Esophagus muscularis mucosa (tissue), 4 donors: Measurements from ENCODE around the gene NPC1L1. TPM values are rescaled to one million over a fixed set of nuclear protein-coding genes. Genes with fewer than 3 reads are reported as not detected.

ENCODE experiments used
- DNase-seq: peaks from one replicate; pipeline ENCODE4 v3.0.0-alpha.2; 2017; ENCODE audit errors: extremely low spot score
- H3K27ac ChIP-seq, 4 donors: fragments of 200-600 bp; sonication (generic); replicated peaks in 1 of 4; 1 replicate in 3 of 4; 2 replicates in 1 of 4; pipeline ENCODE4 v1.5.1; 2016 to 2019; ENCODE audit warnings: mild to moderate bottlenecking in 1 of 4
- H3K27me3 ChIP-seq, 4 donors: fragments of 200-600 bp; sonication (generic); one replicate each; pipeline versions ENCODE4 v1.5.1 to v1.6.0; 2016 to 2019
- H3K36me3 ChIP-seq, 4 donors: fragments of 200-600 bp; sonication (generic); one replicate each; pipeline ENCODE4 v1.5.1; 2016 to 2019
- H3K4me1 ChIP-seq, 4 donors: fragments of 200-600 bp; sonication (generic); one replicate each; pipeline ENCODE4 v1.5.1; 2016 to 2019
- H3K4me3 ChIP-seq, 4 donors: fragments of 200-600 bp; sonication (generic); 1 replicate in 2 of 4; 2 replicates in 2 of 4; pipeline ENCODE4 v1.5.1; 2016 to 2019; ENCODE audit warnings: mild to moderate bottlenecking in 4 of 4, moderate library complexity in 1 of 4
- H3K9me3 ChIP-seq, 4 donors: fragments of 200-600 bp; sonication (generic); 1 replicate in 3 of 4; 2 replicates in 1 of 4; pipeline ENCODE4 v1.5.1; 2016 to 2019
- EP300 ChIP-seq: sonication (generic); formaldehyde crosslinking; IDR thresholded peaks from one replicate; pipeline ENCODE4 v1.6.1; 2017; ENCODE audit warnings: antibody characterized with exemption
- POLR2A ChIP-seq: fragments of 450-650 bp; IDR thresholded peaks from one replicate; pipeline ENCODE4 v1.6.1; 2017; ENCODE audit warnings: antibody characterized with exemption, moderate library complexity, mild to moderate bottlenecking, low read depth
- POLR2AphosphoS5 ChIP-seq, 2 donors: sonication (generic); formaldehyde crosslinking; IDR thresholded peaks; one replicate each; pipeline ENCODE4 v1.6.1; 2017; ENCODE audit warnings: antibody characterized with exemption in 2 of 2
- WGBS: methylation state at CpG from one replicate; pipeline ENCODE4 v1.1.5; 2018; 5-methylcytosine and 5-hydroxymethylcytosine counted together
- intact Hi-C: fragments of 100-400 bp; cut with DNase I; formaldehyde crosslinking; loops from one replicate; pipeline ENCODE4 v1.15.1; 2023
- total RNA-seq, 4 donors: library from RNA; depleted of rRNA; stranded (reverse); fragments of >200 nt; gene quantifications; one replicate each; pipeline versions ENCODE4 v1.1.0 to v1.2.1, GENCODE V29; 2016
- TF ChIP-seq, protein P1 (sequence below), 3 experiments: fragments of 200-600 bp in 2 of 3; fragments of 450-650 bp in 1 of 3; sonication (generic) in 2 of 3; IDR thresholded peaks; one replicate each; pipeline ENCODE4 v1.5.1; 2017 to 2019; ENCODE audit warnings: antibody characterized with exemption in 3 of 3, mild to moderate bottlenecking in 2 of 3, moderate library complexity in 1 of 3

Gene NPC1L1
- total RNA-seq, 4 donors from 2014 or later = 0.17 to 0.57 TPM; not detected in 2

DNA sequence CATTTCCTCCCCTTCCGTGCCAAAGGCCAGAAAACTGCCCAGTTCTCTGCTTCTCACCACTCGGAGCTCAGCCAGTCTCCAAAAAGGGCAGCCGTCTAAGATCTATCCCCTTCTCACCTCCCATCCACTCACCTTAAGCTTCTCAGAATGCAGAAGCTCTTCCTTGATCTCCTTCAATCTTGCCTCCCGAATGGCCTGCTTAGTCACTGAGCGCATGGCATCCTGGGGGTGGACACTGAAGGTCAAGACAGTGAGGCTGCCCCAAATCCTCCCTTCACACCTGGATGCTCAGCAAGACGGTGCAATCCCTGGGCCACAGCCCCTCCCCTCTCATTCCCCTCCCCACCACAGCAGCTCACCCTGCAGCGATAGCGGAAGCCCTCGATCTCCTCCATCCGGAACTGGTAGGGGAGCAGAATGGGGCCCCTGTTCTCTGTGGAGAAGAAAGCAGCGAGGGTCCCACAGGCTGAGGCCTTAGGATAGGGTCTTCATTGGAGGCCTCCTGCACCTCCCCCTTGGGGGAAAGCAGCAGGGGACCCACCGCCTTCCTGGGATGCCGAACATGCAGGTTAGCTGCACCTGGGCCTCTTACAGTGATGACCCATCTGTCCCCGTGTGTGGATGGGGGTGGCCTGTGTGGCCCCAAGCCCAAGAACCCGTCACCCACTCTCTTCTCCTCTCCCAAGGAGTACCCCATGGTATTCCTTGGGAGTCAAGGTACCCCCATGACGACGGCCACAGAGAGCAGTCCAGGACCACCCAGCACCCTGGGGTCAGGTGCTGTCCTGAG is 27.8 kb upstream of the NPC1L1 start:
- Histone ChIP-seq H3K27me3 (no peaks in the 10 kb centered on the region), H3K27ac (no peak overlapping the region), H3K4me3 (no peak overlapping the region), H3K9me3 (no peaks in the 10 kb centered on the region), H3K36me3 (peaks cover 69 to 89% (median 87%) of the 10 kb centered on the region in 4 donors), H3K4me1 (peaks cover 13 to 30% (median 20%) of the 10 kb centered on the region in 4 donors)
- no peak for TF ChIP-seq POLR2AphosphoS5 (IDR thresholded peaks at IDR 0.05)
- no peak for TF ChIP-seq EP300
- TF ChIP-seq, protein P1, sequence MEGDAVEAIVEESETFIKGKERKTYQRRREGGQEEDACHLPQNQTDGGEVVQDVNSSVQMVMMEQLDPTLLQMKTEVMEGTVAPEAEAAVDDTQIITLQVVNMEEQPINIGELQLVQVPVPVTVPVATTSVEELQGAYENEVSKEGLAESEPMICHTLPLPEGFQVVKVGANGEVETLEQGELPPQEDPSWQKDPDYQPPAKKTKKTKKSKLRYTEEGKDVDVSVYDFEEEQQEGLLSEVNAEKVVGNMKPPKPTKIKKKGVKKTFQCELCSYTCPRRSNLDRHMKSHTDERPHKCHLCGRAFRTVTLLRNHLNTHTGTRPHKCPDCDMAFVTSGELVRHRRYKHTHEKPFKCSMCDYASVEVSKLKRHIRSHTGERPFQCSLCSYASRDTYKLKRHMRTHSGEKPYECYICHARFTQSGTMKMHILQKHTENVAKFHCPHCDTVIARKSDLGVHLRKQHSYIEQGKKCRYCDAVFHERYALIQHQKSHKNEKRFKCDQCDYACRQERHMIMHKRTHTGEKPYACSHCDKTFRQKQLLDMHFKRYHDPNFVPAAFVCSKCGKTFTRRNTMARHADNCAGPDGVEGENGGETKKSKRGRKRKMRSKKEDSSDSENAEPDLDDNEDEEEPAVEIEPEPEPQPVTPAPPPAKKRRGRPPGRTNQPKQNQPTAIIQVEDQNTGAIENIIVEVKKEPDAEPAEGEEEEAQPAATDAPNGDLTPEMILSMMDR (IDR thresholded peaks at IDR 0.05) = no peak
- TF ChIP-seq POLR2A = no peak
- intact Hi-C loops = loop anchor here (5.0 kb wide), 1 partner anchor 327 kb away; no protein-coding TSS in a partner anchor
- 90% methylated on average over 10 of the region's 17 CpGs for WGBS
- DNase-seq = no peak

DNA sequence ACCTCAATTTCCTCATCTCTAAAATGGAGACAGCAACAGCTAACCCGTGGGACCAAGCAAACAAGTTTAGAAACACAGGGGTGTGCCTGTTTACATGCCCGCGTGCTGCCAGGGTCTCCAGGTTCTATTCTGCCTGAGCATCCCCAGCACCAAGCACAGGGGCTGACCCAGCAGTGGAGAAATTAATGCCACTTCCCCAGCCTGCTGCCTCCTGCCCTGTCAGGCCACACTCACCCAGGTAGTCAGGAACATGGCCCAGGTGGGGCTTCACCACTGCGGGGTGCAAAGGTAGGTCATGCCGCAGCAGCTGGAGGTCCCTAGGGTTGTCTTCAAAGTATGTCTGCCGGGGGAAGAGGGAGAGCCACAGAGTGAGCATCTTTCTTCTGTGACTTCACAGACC is 26.8 kb upstream of the NPC1L1 start:
- intact Hi-C loops = loop anchor here (5.0 kb wide), 1 partner anchor 326 kb away; no protein-coding TSS in a partner anchor
- no peak for TF ChIP-seq POLR2A
- TF ChIP-seq, protein P1 (IDR thresholded peaks at IDR 0.05) = no peak
- no peak for TF ChIP-seq EP300
- TF ChIP-seq POLR2AphosphoS5 (IDR thresholded peaks at IDR 0.05) = no peak
- H3K27me3 ChIP-seq = no peaks in the 10 kb centered on the region
- no peak overlapping the region for H3K27ac ChIP-seq
- no peaks in the 10 kb centered on the region for H3K9me3 ChIP-seq
- no peak for DNase-seq
- H3K4me1 ChIP-seq = peaks cover 9 to 25% (median 17%) of the 10 kb centered on the region in 4 donors
- peaks cover 69 to 100% (median 96%) of the 10 kb centered on the region in 4 donors for H3K36me3 ChIP-seq
- 95% methylated on average over 6 of the region's 6 CpGs for WGBS
- no peak overlapping the region for H3K4me3 ChIP-seq

DNA sequence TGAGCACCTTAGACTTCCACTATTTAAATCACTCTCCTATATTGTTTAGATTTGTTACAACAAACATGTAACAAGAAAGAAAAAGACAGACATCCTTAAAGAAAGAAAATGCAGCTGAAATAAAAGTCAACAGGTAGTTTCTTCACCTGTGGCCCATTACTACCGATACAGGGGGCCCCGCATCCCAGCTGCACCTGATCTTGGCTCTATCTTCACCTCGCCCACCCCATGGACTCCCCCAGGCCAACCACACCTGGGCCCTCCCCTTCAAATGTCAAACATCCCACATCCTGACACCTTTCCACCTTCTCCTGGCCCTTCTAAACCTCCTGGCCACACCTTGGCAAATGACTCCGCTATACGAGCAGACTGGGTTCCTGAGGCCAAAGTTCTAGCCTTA is 25.6 kb upstream of the NPC1L1 start:
- Histone ChIP-seq H3K9me3 (no peaks in the 10 kb centered on the region), H3K27ac (no peak overlapping the region), H3K4me1 (peaks cover 4 to 19% (median 11%) of the 10 kb centered on the region in 4 donors), H3K27me3 (no peaks in the 10 kb centered on the region), H3K36me3 (peaks cover 63 to 89% (median 85%) of the 10 kb centered on the region in 4 donors), H3K4me3 (no peak overlapping the region)
- no peak for DNase-seq
- WGBS = 91% methylated on average over 5 of the region's 5 CpGs
- intact Hi-C loops = loop anchor here (5.0 kb wide), 1 partner anchor 324 kb away; no protein-coding TSS in a partner anchor
- TF ChIP-seq EP300 (no peak), POLR2A (no peak), POLR2AphosphoS5 (IDR thresholded peaks at IDR 0.05) (no peak)
- TF ChIP-seq, protein P1 (IDR thresholded peaks at IDR 0.05) = no peak

DNA sequence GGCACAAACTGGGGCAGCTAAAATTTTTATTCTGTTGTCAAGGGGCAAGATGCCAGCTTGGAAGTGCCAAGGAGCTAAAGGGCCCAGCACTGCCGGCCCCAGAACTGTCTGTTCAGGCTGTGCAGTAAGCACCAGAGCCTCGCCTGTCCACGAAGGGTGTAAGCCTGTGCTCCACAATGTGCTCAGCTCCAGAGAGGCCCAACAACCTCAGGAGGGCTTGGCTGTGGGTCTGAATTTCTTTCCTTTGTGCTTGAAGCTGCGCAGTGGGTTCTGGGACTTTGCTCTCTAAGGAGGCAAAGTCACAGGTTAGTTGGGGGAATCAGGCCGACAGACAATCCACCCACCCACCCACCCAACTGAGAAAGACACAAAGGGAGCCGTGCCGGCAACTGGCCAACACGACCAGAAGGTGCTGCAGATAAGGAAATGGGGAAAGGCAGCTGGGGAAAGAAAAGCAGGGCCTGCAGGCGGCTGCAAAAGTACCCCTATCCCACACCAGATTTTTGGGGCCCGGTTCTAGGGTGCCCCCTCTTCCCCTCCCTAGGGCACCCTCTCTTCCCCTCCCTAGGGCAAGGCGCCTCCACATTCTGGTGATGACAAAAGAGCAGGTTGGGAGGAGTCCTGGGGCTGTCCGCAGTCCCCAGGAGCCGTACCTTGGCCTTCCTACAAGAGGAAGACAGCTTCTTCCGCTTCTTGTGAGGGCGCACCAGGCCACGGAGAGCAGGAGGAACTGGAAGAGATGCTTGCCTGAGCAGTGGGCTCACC is 24.8 kb upstream of the NPC1L1 start:
- no peak for DNase-seq
- Histone ChIP-seq H3K9me3 (no peaks in the 10 kb centered on the region), H3K27me3 (no peaks in the 10 kb centered on the region), H3K4me3 (no peak overlapping the region), H3K36me3 (peaks cover 56 to 82% (median 78%) of the 10 kb centered on the region in 4 donors), H3K4me1 (peaks cover 4 to 17% (median 11%) of the 10 kb centered on the region in 4 donors), H3K27ac (peak overlapping the region in 2 of 4 donors; percentile 19 to 34)
- intact Hi-C loops = loop anchor here (2.0 to 5.0 kb wide), 2 partner anchors 75 to 324 kb away; partner anchors contain the start of gene NUDCD3
- 82% methylated on average over 11 of the region's 16 CpGs for WGBS
- TF ChIP-seq POLR2A (no peak), EP300 (no peak), POLR2AphosphoS5 (IDR thresholded peaks at IDR 0.05) (no peak)
- TF ChIP-seq, protein P1 (IDR thresholded peaks at IDR 0.05) = no peak
